Dedifferentiated amniotic fluid mesenchymal stem cell (primary cell): ENCODE results near the gene HEPACAM.
A peak's percentile ranks its signal among the peaks of the same experiment; 100 is the strongest.

Experiments used
- DNase-seq: peaks from one replicate; pipeline ENCODE4 v3.0.0-alpha.2; 2016; ENCODE audit errors: extremely low spot score

HEPACAM gene

DNA sequence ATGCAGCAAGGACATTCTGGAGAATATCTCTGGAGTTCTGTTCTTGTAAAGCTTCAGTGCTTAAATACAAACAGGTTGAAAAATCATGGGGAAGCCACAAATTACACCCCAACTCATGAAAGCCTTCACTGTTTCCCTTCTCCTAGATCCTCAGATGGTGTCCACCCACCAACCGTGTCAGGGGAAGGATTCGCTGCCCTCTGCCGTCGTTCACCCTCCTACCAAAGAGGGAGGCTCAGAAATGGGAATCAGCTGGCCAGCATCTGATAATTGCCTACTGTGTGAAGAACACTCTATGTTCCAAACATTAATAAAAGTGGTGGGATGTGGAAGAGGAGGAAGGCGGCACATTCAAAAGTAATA lies 7.4 kb upstream of the HEPACAM start:
- DNase-seq = no peak

DNA sequence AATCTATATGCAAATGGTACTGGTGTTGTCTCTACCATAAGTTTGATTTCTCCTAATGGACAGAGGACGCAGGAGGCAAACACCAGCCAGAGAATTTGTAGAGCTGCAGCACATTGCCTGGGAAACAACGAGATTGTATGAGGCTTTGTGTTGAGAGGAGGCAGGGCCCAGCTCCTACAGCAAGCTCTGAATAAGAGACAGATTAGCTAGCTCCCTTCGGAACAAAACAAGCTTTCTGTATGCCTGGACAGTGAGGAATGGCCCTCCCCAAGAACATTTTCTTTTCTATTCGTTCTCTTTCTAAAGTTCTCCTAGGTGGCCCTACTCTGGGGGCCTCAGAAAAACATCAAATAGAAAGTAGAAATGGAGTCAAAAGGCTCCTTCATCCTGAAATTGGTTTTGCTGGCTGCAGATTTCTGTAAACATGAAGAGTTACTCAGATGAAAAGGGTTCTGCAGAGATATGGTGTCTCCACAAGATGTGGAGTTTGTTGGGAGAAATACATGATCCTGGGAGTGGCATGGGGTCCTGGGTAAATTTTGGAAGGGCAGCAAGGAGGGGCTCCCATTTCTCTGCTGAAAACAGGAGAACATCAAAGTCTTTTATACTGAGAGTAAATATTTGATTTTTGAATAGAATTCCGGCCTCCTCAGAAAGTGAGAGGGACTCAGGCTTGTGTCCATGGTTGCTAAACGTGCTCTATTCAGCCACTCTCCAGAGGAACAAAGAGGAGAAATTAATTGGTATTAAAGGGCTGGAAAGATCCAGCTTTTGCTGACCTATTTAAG lies 6.8 kb upstream of the HEPACAM start:
- no peak for DNase-seq

DNA sequence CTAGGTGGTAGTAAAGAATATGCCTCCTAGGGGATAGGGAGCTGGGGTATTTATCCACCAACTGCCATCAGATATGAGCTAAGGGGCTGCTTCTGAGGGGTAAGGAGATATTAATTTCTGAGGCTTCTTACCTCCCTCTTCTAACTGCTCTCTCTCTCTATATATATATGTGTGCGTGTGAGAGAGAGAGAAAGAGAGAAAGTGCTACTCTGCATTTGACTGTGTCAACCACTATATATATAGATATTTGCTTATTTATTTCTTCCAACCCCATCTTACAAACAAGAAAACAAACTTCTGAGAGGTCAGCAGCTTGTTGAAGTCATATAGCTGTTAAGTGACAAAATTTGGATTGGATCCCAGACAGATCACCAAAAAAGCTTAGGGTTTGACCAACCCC lies 5.9 kb upstream of the HEPACAM start:
- DNase-seq = no peak

DNA sequence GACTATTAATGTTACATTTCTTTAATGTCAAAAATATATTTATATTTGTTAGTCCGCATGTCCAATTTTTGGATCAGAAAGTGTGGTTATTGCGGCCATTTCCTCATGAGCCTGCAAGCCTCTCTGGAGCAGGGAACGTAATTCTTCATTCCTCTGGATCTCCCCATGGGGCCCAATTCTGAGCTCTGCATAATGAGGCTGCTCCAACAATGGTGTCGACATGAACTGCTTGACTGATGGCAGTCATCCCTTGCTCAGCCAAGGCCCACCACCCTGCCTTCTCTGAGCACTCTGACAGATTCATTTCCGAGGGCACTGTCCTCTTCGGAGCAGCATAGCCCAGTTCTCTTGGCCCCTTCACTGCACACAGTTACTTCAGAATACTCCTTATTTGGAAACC lies 3.1 kb upstream of the HEPACAM start:
- no peak for DNase-seq

- no peak for DNase-seq
Measured at GRCh38 chr11:124938206-124938765, 2.4 kb upstream of the HEPACAM start.

DNA sequence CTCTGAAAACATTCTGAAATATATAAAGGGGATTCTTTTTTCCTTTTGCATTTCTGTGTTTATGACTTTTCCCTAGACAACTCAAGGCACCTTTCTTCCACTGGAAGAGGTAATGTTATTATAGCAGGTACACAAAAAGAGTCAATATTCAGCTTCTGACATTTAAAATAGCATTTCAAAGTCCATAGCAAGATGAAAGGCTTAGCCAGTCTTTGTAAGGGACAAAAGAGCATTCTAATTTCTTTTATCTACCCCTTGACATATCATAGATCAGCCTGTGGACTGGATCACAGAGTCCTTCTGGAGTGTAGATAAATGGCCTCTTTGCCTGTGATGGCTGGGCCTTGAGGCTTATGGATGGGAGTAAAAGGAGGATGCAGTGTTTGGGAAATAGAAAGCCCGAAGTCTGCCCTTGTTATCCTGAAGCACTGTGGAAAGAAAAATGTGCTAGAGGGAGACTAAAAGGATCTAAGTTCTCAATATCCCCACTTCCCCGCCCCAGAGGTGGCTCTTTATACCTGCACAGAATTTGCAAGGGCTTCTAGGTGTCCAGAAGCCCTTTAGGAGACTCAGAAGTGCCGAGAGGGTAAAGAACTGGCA lies 1.6 kb upstream of the HEPACAM start:
- no peak for DNase-seq

DNA sequence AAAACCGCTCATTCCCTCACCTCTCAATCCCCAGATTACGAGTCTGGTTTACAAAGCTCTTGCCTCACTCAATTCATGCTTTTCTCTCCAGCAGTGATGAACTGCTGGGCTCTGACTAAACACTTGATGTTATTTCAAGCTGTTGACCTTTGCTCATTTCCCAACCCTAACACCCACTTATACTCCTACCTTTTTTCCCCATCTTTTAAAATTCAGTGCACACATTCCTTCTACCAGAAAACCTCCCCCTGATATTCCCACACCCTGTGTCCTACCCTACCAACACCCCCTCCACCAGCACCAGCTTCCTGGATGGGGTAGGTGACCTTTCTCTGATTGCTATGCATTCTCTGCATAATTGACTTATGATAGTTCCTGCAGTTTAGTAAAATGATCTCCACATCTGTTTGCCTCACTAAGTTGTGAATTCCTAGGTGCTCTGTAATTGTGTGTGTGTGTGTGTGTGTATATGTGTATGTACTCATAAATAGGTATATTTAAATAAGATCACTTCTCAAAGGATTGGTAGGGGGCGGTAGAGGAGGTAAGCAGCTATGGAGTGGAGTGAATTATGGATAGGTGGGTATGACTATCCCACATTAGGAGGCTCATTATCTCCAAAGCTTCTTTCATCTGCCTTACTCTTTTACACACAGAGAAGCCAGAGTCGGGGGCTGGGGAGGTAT lies 842 bp downstream of the HEPACAM start:
- peak; percentile 34 for DNase-seq

DNA sequence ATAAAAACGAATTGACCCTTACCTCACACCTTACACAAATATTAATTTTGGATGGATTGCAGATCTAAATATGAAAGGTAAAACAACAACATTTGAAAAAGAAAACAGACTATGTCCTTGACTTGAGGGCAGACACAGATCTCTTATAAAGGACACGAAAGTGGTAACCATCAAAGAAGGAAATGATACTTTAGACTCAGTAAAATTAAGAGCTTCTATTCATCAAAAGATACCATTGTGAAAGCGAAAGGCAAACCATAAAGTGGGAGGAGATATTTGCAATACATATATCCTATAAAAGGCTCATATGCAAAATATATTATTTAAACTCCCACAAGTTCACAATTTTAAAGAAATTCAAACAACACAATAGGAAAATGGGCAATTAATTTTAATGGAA lies 5.0 kb downstream of the HEPACAM start:
- DNase-seq = no peak

DNA sequence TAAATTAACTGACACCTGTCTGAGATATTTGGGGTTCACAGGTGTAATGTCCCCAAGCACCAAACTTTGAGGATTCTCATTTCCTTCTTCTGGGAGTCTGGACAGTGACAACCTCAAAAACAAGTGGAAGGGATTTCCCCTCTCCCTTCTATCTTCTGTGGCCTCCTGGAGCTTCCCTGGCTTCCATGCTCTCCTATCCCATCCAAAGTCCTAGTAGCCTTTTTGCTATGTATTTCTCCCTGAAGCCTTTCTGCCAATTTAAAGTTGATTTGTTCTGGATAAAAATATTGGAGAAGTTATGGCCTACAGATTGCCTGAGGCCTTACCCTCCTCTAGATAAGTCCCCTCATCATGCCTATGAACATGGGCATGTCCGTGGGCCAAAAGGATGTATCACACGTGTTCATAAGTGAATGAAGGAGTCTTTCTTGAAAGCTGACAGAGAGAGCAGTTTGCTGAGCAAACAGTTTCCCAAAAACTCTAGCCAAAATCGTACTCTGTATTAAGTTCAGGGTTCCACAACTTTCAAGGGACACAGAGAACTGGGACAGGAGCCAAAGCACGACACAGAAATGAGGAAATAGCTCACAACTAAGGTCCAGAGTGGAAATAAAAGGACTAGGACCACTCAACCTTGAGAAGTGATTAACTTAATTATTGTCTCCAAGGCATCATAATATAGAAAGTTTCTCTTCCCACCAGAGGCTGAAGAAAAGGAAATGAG lies 6.7 kb downstream of the HEPACAM start:
- no peak for DNase-seq

- no peak for DNase-seq
Measured at GRCh38 chr11:124923296-124923695, 12.6 kb downstream of the HEPACAM start.

DNA sequence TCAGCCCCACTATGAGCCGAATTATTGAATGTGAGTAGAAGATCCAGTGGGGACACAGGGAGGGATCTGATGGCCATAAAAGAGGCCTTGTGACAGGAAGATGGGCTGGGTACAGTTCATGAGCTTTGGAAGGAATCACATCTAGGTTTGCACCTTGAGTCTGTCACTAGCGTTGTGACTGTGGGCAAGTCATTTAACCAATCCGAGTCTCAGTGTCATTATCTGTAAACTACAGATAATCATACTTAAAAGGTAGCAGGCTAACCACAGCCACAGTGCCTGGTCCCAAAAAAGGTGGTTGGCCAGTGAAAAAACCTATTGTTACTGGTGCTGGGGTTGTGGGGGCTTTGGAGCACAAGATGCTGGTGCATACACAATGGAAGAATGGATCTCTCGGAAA lies 13.0 kb downstream of the HEPACAM start:
- no peak for DNase-seq

DNA sequence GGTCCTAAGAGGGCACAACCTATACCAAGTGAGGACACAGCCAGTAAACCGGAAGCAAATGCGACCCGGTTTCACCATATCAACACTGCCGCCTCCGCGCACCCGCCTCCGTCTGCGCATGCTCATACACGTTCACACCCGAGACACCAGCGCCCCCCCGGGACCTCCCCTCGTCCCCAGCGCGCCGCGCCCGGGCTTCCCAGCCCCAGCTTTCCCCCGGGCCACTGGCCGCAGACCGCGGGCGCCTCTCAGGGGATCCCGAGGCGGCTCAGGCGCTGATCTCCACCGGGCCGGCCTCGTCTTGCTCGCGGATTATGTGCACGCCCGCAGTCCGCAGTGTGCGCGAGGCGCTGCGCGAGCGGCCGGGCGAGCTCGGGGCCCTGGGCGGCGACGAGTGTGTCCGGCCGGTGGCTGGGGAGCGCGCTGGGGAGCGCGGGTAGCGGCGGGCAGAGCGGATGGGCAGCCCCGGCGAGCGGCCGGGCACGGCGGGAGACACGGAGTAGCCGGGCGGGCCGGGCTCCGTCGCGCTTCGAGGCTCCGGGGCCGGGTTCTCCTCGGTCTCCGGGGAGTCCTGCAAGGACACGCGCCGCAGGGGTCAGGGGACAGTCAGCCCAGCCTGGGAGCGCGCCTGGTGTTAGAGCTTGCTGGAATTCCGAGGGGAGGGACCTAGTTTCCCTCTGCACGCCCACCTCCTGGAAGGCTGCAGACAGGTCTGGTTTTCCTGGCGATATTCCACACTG lies 14.8 kb downstream of the HEPACAM start:
- peak; percentile 27 for DNase-seq

DNA sequence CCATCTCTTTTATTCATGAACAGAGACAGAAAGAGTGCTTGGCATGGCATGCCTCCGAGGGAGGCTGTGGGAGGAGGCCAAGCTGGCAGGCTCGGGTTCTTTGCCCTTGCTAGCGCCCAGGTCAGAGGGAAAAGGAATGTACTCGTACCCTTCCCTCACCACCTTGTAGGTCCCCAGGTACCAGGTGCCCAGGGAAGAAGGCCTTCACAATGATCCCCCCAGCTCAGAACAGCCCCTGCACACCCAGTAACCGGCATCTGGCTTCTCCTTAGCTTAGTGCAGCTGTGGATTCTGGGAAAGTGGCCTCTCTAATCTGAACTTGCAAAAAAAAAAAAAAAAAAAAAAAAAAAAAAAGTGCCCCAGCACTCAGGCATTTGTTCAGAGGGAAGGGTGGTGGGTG lies 15.5 kb downstream of the HEPACAM start:
- DNase-seq = no peak

GRCh38 chr11:124919898-124920297 lies 15.9 kb downstream of the HEPACAM start:
- no peak for DNase-seq

DNA sequence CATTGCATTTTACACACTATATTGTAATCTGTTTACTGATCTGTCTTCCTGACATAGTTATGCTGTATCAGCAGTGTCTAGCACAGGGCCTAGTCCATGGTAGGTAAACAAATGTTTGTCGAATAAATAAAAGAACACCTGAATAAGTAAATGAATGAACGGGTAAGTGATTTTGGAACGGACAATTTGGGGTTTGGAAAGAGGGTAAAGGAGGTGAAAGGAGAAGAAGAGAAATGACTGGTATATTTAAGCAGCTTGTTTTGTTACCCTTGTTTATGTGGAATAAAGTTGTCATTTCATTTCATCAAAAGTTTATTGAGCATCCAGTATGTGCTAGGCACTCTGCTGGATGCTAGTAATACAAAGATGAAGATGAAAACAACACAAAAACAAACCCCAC lies 16.9 kb downstream of the HEPACAM start, which contains the start of gene HEPN1:
Gene HEPN1 (plus strand): TSS at position 301 of the 400 bp plus-strand sequence.
- no peak for DNase-seq

DNA sequence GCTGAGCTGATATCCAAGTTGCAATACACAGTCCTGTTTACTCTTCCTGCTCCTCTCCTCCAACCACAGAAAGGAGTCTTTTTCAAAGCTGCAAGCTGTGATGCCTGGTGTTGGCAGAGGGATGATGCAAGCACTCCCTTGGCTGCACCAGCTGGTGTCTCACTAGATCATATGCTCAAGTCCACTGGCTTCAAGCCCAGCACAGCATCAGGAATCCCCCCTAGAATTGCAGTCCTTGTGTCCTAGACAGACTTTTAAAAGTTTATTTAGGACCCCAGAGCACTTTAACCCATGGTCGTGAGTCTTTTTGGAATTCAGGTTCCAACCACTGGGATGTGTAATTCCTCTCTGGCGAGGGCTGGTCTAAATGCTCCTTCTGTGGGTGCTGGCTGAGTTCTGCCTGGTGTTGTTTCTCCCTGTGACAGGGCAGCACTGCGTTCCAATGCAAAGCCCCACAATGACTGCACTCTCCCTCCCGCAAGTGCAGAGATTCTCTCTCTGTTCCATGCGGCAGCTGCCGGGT lies 18.7 kb downstream of the HEPACAM start:
- DNase-seq = no peak

GRCh38 chr11:124916370-124916710 lies 19.5 kb downstream of the HEPACAM start:
- DNase-seq = no peak

DNA sequence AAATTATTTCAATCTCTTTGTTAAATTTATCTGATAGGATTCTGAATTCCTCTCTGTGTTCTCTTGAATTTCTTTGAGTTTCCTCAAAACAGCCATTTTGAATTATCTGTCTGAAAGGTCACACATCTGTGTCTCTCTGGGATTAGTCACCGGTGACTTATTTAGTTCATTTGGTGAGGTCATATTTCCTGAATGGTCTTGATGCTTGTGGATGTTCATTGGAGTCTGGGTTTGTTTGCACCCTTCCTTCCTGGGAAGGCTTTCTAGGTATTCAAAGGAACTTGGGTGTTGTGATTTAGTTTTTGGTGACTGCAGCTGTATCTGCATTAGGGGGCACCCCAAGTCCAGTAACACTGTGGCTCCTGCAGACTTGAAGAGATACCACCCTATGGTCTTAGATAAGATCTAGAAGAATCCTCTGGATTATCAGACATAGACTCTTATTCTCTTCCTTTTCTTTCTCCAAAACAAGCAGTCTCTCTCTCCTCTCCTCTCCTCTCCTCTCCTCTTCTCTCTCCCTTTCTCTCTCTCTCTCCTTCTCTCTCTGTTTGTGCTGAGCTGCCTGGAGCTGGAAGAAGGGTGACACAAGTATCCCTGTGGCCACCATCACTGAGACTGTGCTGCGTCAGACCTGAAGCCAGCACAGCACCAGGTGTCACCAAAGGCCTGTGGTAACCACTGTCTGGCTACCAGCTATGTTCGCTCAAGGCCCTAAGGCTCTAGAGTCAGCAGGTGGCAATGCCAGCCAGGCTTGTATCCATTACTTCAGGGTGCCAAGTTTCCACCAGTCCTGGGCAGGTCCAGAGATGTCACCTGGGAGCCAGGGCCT lies 20.1 kb downstream of the HEPACAM start:
- no peak for DNase-seq

DNA sequence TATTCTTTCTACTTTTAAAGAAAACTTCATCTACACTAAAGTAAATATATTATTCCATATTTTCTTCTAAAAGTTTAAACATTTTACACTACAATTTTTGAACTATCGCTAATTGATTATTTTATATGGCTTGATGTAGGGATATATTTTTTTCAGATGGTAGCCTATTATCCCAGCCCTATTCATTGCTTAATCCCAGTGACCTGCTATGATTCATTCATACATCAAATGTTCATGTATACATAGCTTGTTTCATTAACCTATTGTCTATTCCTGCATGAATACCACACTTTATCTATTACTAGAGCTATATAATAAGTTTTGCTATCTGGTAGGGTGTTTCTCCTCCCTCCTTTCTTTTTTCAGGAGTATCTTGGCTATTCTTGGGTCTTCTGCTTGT lies 33.2 kb downstream of the HEPACAM start:
- no peak for DNase-seq

GRCh38 chr11:124900464-124900863 lies 35.4 kb downstream of the HEPACAM start:
- DNase-seq = peak; percentile 81
